AG09309 (cell line): ENCODE data around the gene EIF4EBP2.
A peak's percentile ranks its signal among the peaks of the same experiment; 100 is the strongest.

Experiments used
- DNase-seq: peaks from one replicate; pipeline ENCODE4 v3.0.0-alpha.2; 2010; ENCODE audit warnings: low read depth
- H3K4me3 ChIP-seq: 2 replicates; pipeline ENCODE4 v1.5.1; 2011; ENCODE audit warnings: mild to moderate bottlenecking, low read depth, low read length, moderate library complexity; ENCODE audit not compliant: control insufficient read depth
- TF ChIP-seq, protein P1 (sequence below): IDR thresholded peaks from 2 replicates; pipeline ENCODE4 v1.5.1; 2011; ENCODE audit warnings: mild to moderate bottlenecking, low read depth, low read length, inconsistent platforms; ENCODE audit not compliant: insufficient read depth, control insufficient read depth; ENCODE audit errors: missing control alignments

Gene EIF4EBP2

DNA sequence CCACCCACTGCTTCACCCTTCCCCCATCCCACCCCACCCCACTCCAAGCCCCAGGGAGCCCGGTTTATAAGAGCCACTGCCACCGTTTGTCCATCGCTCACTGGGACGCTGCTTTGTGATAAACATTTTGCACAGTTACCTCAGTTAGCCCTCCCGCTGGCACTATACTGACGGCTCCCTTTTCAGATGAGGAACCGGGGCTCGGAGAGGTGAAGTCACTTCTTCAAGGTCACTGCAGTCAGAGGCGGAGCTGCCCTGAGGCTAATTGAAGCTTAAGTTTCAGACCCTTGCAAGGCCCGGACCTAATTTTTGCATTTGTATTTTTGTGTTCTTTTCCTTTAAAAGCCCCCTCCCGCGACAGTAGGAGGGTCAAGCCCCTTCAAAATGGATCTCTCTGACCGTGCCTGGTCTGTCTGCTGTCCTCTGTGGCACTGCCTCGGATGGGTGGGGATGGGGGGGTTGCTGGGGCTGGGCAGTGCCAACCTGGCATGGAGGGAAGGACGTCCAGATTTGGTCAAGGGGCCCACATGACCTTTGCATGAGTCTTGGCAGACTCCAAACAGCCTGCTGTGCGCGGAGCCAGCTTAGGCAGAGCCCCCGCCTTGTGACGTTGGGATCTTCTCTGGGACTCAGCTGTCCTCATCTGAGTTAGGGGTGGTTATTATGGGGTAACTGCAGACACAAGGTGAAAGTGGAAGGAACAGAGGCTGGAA is 55.3 kb downstream of the EIF4EBP2 start:
- TF ChIP-seq, protein P1, sequence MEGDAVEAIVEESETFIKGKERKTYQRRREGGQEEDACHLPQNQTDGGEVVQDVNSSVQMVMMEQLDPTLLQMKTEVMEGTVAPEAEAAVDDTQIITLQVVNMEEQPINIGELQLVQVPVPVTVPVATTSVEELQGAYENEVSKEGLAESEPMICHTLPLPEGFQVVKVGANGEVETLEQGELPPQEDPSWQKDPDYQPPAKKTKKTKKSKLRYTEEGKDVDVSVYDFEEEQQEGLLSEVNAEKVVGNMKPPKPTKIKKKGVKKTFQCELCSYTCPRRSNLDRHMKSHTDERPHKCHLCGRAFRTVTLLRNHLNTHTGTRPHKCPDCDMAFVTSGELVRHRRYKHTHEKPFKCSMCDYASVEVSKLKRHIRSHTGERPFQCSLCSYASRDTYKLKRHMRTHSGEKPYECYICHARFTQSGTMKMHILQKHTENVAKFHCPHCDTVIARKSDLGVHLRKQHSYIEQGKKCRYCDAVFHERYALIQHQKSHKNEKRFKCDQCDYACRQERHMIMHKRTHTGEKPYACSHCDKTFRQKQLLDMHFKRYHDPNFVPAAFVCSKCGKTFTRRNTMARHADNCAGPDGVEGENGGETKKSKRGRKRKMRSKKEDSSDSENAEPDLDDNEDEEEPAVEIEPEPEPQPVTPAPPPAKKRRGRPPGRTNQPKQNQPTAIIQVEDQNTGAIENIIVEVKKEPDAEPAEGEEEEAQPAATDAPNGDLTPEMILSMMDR: no peak
- H3K4me3 ChIP-seq: no peak overlapping the region
- no peak for DNase-seq

DNA sequence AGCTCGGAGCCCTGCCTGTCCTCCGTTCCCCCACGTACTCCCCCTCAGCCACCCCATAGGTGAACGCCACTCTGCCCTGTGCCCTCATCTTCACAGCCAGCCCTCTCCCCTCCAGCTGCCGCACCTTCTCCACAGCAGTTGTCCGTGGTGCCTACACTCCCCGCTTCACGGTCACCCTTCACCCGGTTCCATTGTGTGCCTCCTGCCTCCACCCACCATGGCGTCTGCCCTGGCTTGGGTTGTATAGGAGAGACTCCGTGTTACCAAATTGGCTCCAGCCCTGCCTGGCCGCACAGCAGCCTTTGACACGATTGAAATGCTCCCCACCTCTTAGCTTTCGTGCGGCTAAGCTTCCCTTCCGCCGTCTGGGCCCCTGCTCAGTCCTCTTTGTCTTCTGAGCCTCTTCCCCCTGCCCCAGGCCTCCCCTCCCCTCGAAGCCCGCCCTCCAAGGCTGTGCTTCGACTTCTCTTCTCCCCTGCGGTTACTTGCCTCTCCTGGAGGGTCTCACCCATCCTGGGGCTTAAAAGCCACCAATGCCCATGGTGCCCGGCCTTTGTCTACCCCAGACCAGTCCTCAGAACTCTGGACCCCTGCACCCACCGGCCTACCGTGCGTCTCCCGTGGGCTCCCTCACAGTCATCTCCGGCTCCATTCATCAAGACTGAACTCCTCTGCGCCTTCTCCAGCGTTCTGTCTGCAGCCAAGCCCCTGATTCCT is 56.0 kb downstream of the EIF4EBP2 start:
- no peak overlapping the region for H3K4me3 ChIP-seq
- TF ChIP-seq, protein P1: no peak
- DNase-seq: no peak

DNA sequence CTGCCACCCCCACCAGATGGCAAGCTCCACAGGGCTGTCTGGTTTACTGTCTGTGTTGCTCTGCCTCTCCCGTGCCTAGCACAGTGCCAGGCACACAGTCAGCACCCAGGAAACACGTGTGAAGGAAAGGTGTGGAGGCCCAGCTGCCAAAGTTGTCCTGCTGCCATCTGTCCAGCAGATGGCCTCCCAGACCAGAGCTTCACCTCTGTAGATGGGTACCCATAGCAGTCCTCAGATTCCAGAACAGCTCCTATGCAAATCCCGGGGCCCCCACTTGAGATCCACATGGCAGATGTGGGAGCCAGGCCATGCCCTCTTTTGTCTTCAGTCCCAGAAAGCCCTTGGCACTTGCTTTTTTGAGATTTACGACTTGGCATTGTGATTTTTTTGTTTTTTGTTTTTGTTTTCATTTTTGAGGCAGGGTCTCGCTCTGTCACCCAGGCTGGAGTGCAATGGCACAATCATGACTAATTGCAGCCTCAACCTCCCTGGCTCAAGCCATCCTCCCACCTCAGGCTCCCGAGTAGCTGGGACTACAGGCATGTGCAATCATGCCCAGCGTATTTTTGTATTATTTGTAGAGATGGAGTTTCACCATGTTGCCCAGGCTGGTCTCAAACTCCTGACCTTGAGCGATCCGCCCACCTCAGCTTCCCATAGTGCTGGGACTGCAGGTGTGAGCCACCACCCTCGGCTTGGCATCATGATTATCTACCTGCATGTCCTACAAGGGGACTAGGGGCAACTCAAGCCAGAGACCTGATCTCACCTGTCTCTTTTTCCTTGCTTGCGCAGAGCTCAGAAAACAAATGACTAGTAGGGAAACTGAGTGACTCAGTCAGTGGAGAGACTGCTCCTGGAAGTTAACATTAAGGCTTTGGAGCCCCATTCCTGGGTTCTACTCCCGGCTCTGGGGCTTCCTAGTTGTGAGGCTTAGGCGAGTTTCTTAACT is 57.7 kb downstream of the EIF4EBP2 start:
- no peak overlapping the region for H3K4me3 ChIP-seq
- TF ChIP-seq, protein P1: peak; percentile 86
- no peak for DNase-seq

DNA sequence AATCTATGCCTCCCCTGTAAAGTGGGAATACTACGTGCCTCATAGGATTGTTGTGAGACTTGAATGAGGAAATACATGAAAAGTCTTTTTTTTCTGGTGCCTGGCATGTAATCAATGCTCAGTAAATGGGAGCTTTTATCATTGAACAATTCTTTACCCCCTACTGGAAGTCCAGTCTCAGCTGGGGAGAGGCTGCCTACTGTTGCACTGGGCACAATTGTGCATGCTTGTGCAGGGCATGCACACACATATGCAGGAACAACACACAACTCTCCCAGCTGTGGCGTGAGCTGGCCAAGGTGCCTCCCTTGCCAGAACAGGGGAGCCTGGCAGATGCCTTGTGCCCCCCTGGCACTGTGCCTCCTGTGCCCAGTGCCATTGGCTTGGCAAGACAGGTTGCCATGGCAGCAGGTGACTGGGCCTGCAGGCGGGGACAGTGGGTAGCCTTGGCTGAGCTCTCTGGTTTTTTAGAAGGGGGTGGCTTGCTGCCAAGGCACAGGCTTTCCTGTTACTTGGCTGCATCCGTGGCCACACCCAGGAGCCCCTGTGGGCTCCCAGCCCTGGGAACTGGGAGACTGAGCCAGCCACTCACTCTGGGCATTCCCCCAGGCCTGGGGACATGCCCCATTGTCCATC is 58.5 kb downstream of the EIF4EBP2 start:
- TF ChIP-seq, protein P1: no peak
- H3K4me3 ChIP-seq: no peak overlapping the region
- DNase-seq: no peak

DNA sequence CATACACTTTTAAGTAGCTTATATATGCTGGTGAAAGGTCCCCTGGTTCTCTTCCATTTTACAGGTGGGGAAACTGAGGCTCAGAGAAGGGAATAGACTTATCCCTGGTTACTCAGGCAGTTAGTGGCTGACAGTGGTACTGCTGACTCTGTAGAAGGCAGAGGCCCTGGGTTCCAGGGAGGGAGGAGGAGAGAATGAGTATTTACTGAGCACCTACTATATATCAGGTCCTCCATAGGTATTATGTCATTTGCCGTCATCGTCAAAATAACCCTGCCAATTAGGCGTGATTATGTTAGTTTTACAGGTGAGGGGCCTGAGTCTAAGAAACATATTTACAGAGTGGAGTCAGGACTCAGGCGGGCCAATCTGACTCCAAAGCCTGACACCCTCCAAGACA is 61.3 kb downstream of the EIF4EBP2 start:
- no peak overlapping the region for H3K4me3 ChIP-seq
- DNase-seq: no peak
- TF ChIP-seq, protein P1: no peak

DNA sequence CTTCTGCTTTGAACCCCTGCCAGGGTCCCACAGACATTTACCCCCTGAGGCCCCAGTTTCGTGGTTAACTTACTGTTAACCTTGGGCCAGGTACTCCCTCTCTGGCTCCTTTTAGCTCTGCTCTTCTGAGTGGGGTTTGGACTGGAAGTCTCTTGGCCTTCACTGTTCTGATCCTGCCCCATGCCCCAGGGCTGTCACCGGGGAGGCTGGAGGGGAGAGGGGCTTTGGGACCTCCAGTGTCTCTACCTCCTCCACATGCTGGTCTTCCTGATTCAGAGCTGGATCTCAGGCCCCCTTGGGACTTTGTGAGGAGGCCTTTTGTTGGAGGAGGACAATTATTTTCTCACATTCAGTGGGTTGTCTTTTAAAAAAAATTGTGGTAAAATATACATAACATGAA is 61.9 kb downstream of the EIF4EBP2 start:
- TF ChIP-seq, protein P1: no peak
- H3K4me3 ChIP-seq: no peak overlapping the region
- DNase-seq: no peak
